Gastrocnemius medialis (tissue), 4 donors: Measurements from ENCODE around the gene EIF4E3. TPM values are rescaled to one million over a fixed set of nuclear protein-coding genes. Genes with fewer than 3 reads are reported as not detected.
A peak's percentile ranks its signal among the peaks of the same experiment; 100 is the strongest.

Experiments
- ATAC-seq, 2 donors: fragments of 150-250 bp; one replicate each; pipeline ENCODE4 v1.9.1; 2016
- DNase-seq, 2 donors: peaks; one replicate each; pipeline ENCODE4 v3.0.0-alpha.2; 2019
- H3K27ac ChIP-seq, 4 donors: fragments of 200-600 bp; sonication (generic); 1 replicate in 1 of 4; 2 replicates in 3 of 4; pipeline ENCODE4 v1.5.1; 2016 to 2018; ENCODE audit warnings: mild to moderate bottlenecking in 2 of 4, moderate library complexity in 1 of 4
- H3K27me3 ChIP-seq, 3 donors: fragments of 200-600 bp; sonication (generic) in 2 of 3; 1 replicate in 1 of 3; 2 replicates in 2 of 3; pipeline versions ENCODE4 v1.5.1 to v1.6.0; 2016 to 2019; ENCODE audit warnings: mild to moderate bottlenecking in 1 of 3, moderate library complexity in 1 of 3
- H3K36me3 ChIP-seq, 2 donors: fragments of 200-600 bp; sonication (generic) in 1 of 2; one replicate each; pipeline ENCODE4 v1.5.1; 2017 to 2018
- H3K4me1 ChIP-seq, 2 donors: fragments of 200-600 bp; sonication (generic) in 1 of 2; one replicate each; pipeline ENCODE4 v1.5.1; 2016 to 2017; ENCODE audit warnings: mild to moderate bottlenecking in 2 of 2
- H3K4me3 ChIP-seq, 4 donors: fragments of 200-600 bp; sonication (generic) in 3 of 4; 1 replicate in 1 of 4; 2 replicates in 3 of 4; pipeline ENCODE4 v1.5.1; 2016 to 2019; ENCODE audit warnings: mild to moderate bottlenecking in 2 of 4
- H3K9me3 ChIP-seq, 3 donors: fragments of 200-600 bp; sonication (generic) in 2 of 3; 1 replicate in 1 of 3; 2 replicates in 2 of 3; pipeline ENCODE4 v1.5.1; 2016 to 2019
- POLR2A ChIP-seq, 2 donors: fragments of 450-650 bp; IDR thresholded peaks; one replicate each; pipeline ENCODE4 v1.6.1; 2017; ENCODE audit warnings: antibody characterized with exemption in 2 of 2, mild to moderate bottlenecking in 2 of 2, moderate library complexity in 2 of 2
- in situ Hi-C, 4 donors: fragments of 200-750 bp; cut with MboI; loops; one replicate each; pipeline versions ENCODE4 v1.15.0 to v1.8.0; 2017; ENCODE audit warnings: low sequenced_read_pairs in 4 of 4
- intact Hi-C: fragments of 100-400 bp; cut with DNase I; formaldehyde crosslinking; loops from one replicate; pipeline ENCODE4 v1.15.1; 2023; ENCODE audit warnings: low total_unique reads
- total RNA-seq, 4 donors: library from RNA; depleted of rRNA; stranded (reverse); fragments of >200 nt; gene quantifications; one replicate each; pipeline versions ENCODE4 v1.1.0 to v1.2.3, GENCODE V29; 2016
- TF ChIP-seq, protein P1 (sequence below), 5 experiments: fragments of 450-650 bp in 3 of 5; fragments of 200-600 bp in 2 of 5; sonication (generic) in 2 of 5; IDR thresholded peaks in 4 of 5; conservative IDR thresholded peaks in 1 of 5; 1 replicate in 4 of 5; 2 replicates in 1 of 5; pipeline ENCODE4 v1.5.1; 2016 to 2019; ENCODE audit warnings: antibody characterized with exemption in 5 of 5, mild to moderate bottlenecking in 3 of 5, moderate library complexity in 3 of 5

Gene EIF4E3
- total RNA-seq, 4 donors from 2014 or later: 25.0 to 51.0 (median 42.8) TPM

DNA sequence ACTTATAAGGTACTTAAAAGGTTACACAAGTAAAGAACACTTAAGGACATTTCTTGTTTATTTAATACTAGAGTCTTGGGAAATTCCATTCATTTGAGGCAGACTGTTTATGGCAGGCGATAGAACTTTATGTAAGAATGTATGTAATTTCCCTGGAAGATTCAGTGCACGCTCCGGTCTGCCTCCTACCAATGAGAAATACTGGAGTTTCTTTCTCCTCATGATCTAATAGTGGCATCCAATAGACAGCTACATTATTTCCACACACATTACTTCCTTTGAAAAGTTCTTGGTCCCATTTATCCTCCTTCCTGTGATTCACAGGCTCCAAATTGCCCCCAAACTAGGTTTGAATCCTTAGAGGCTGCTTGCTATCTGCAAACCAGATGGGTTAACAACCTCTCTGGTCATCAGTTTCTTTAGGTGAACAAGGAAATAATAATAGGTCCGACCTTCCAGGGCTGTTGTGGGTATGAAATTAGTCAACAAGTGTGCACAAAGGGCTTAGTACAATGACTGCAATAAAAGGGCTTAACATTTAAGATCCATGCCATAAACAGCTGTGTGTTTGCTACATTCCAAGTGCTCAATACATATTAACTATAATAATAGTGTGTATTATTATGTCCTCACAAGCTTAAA, 30.7 kb downstream of the EIF4E3 start:
- no peaks in the 10 kb centered on the region for H3K9me3 ChIP-seq
- H3K27me3 ChIP-seq: no peaks in the 10 kb centered on the region
- ATAC-seq: no peak
- TF ChIP-seq, protein P1, sequence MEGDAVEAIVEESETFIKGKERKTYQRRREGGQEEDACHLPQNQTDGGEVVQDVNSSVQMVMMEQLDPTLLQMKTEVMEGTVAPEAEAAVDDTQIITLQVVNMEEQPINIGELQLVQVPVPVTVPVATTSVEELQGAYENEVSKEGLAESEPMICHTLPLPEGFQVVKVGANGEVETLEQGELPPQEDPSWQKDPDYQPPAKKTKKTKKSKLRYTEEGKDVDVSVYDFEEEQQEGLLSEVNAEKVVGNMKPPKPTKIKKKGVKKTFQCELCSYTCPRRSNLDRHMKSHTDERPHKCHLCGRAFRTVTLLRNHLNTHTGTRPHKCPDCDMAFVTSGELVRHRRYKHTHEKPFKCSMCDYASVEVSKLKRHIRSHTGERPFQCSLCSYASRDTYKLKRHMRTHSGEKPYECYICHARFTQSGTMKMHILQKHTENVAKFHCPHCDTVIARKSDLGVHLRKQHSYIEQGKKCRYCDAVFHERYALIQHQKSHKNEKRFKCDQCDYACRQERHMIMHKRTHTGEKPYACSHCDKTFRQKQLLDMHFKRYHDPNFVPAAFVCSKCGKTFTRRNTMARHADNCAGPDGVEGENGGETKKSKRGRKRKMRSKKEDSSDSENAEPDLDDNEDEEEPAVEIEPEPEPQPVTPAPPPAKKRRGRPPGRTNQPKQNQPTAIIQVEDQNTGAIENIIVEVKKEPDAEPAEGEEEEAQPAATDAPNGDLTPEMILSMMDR (IDR thresholded peaks at IDR 0.05 in 4 of 5, conservative IDR thresholded peaks at IDR 0.05 in 1 of 5): no peak
- TF ChIP-seq POLR2A (IDR thresholded peaks at IDR 0.05): no peak
- H3K36me3 ChIP-seq: peaks cover 0 to 5% of the 10 kb centered on the region in 2 donors
- in situ Hi-C loops (no loop called here), intact Hi-C loops (no loop called here)
- H3K4me1 ChIP-seq: peaks cover 0 to 8% of the 10 kb centered on the region in 2 donors
- H3K4me3 ChIP-seq: no peak overlapping the region
- H3K27ac ChIP-seq: no peak overlapping the region
- DNase-seq: no peak

DNA sequence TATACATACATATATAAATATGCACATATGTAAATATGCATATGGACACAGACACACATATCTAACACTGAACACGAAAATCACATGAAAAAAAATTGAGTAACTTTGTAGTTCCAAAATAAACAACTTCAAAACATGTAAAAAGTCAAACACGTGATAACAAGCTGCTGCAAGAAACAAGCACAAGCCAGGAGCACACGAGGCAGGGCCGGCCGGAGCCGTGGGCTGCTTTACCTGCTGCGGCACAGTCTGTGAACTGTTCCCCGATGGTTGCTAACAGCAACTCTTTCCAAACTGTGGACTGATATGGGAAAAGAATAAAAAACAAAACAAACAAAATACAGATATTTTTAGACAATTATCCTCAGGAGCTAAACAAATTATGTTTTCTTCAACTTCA, 31.6 kb downstream of the EIF4E3 start:
- TF ChIP-seq, protein P1 (IDR thresholded peaks at IDR 0.05 in 4 of 5, conservative IDR thresholded peaks at IDR 0.05 in 1 of 5): no peak
- TF ChIP-seq POLR2A (IDR thresholded peaks at IDR 0.05): no peak
- no peak overlapping the region for H3K27ac ChIP-seq
- peaks cover 0 to 5% of the 10 kb centered on the region in 2 donors for H3K36me3 ChIP-seq
- in situ Hi-C loops: no loop called here
- H3K9me3 ChIP-seq: no peaks in the 10 kb centered on the region
- no peaks in the 10 kb centered on the region for H3K27me3 ChIP-seq
- DNase-seq (no peak), ATAC-seq (no peak)
- intact Hi-C loops: no loop called here
- H3K4me1 ChIP-seq: peaks cover 0 to 8% of the 10 kb centered on the region in 2 donors
- no peak overlapping the region for H3K4me3 ChIP-seq

DNA sequence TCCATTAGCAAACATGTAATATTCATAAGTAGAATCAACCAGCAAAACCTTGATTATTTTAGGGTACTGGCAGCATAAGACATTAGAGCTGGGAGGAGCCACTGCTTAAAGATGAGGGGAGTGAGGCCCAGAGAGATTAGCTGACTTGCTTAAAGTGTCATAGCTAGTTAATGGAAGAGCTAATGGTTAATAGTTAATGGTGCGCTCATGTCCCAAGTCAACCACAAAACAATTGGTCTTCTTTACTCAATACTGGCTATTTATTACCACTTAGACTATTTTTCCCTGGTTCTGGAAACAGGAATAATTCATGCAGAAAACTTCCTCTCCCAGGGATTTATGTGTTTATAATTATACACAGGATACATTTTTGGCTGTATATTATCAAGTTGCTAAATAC, 33.1 kb downstream of the EIF4E3 start:
- in situ Hi-C loops (no loop called here), intact Hi-C loops (no loop called here)

DNA sequence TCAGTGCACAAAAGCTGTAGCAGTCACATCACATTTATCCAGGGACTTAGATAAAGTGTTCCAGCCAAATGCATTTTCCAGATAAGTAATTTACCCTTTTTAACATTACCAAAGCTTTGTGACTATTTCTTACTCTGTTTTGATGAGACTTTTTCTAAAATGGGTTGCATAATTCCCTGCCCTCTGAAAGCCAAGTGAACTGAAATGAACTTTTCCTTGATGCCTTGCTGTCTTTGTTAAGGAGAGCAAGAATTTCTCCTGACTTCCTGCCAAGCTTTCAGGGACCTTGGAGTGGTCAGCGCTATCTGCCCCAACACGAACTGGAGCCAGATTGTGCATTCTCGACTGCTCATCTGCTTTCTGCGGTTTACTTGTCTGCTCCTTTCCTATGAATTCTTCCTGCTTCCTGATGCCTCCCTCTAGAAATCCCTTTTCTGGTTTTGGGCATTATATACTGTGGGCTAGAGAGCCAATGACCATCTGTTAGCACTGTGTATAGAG, 34.8 kb downstream of the EIF4E3 start:
- in situ Hi-C loops: no loop called here
- intact Hi-C loops: no loop called here
- Histone ChIP-seq H3K4me1 (peaks cover 0 to 8% of the 10 kb centered on the region in 2 donors), H3K27ac (no peak overlapping the region), H3K4me3 (no peak overlapping the region), H3K9me3 (no peaks in the 10 kb centered on the region), H3K36me3 (peaks cover 0 to 13% of the 10 kb centered on the region in 2 donors), H3K27me3 (no peaks in the 10 kb centered on the region)
- no peak for DNase-seq
- ATAC-seq: peak in 1 of 2 donors; percentile 49
- no peak for TF ChIP-seq POLR2A (IDR thresholded peaks at IDR 0.05)
- TF ChIP-seq, protein P1 (IDR thresholded peaks at IDR 0.05 in 4 of 5, conservative IDR thresholded peaks at IDR 0.05 in 1 of 5): no peak

More for the DNA sequence above, 33.1 kb downstream of the EIF4E3 start:
- ATAC-seq (no peak), DNase-seq (no peak)
- Histone ChIP-seq H3K36me3 (peaks cover 0 to 18% of the 10 kb centered on the region in 2 donors), H3K4me3 (no peak overlapping the region), H3K27me3 (no peaks in the 10 kb centered on the region), H3K4me1 (peaks cover 0 to 8% of the 10 kb centered on the region in 2 donors), H3K27ac (no peak overlapping the region), H3K9me3 (no peaks in the 10 kb centered on the region)
- TF ChIP-seq POLR2A (IDR thresholded peaks at IDR 0.05): no peak
- TF ChIP-seq, protein P1 (IDR thresholded peaks at IDR 0.05 in 4 of 5, conservative IDR thresholded peaks at IDR 0.05 in 1 of 5): no peak
